Measurements from ENCODE around the gene SMIM28. TPM values are rescaled to one million over a fixed set of nuclear protein-coding genes. Genes with fewer than 3 reads are reported as not detected.

SMIM28 gene
- total and polyA plus RNA-seq, 2 donors (not counting 3 experiments of a cell fraction or from before 2014, with no cell fraction given): not detected

GRCh38 chr6:138345565-138346285, 32.0 kb upstream of the SMIM28 start:
- H4K20me1 ChIP-seq (replicated peaks; ENCODE audit: control insufficient read depth, extremely low read depth, insufficient read depth, low read length): no peaks in the 10 kb centered on the region
- H3K9me3 ChIP-seq (replicated peaks; ENCODE audit: control insufficient read depth, insufficient read depth, low read length): no peaks in the 10 kb centered on the region
- H3K4me2 ChIP-seq (ENCODE audit: insufficient read depth, low read length): no peak overlapping the region
- ChIA-PET CTCF (interaction anchor here (1.3 to 2.3 kb wide), 2 partner anchors 13 to 230 kb away, joined by 4 to 9 read pairs; no protein-coding TSS in a partner anchor), POLR2A (no interaction called here)
- no peak for DNase-seq (ENCODE audit: low read depth, low spot score)
- no peaks in the 10 kb centered on the region for H3K79me2 ChIP-seq (ENCODE audit: control insufficient read depth, insufficient read depth, low read length)
- no peaks in the 10 kb centered on the region for H3K27me3 ChIP-seq (ENCODE audit: control insufficient read depth in 2 of 2, insufficient read depth in 2 of 2, low read length in 2 of 2)
- no peak overlapping the region for H2AFZ ChIP-seq (ENCODE audit: low read depth, low read length)
- dilution Hi-C loops (cut with MboI; ENCODE audit: extremely low pct_ligation_motif_present, low sequenced_read_pairs): no loop called here
- no peak overlapping the region for H3K9ac ChIP-seq (replicated peaks; ENCODE audit: extremely low read depth, insufficient read depth, low read length)
- FAIRE-seq: no peak
- H3K4me1 ChIP-seq (ENCODE audit: control insufficient read depth, extremely low read depth, insufficient read depth, low read length): no peaks in the 10 kb centered on the region
- intact Hi-C loops (cut with micrococcal nuclease): no loop called here
- TF ChIP-seq POLR2A (IDR thresholded peaks at IDR 0.05; ENCODE audit: low read depth, low read length) (no peak), GATA2 (IDR thresholded peaks at IDR 0.05; ENCODE audit: insufficient read depth, insufficient read length, low read depth, low read length) (no peak), FOS (IDR thresholded peaks at IDR 0.05; ENCODE audit: borderline replicate concordance, insufficient read depth, low read length) (no peak)
- no peak overlapping the region for H3K27ac ChIP-seq (ENCODE audit: insufficient read depth, low read depth, low read length)
- H3K4me3 ChIP-seq (replicated peaks in 1 of 3; ENCODE audit: insufficient read depth in 1 of 3, low read depth in 1 of 3, low read length in 3 of 3): no peak overlapping the region
- no peaks in the 10 kb centered on the region for H3K36me3 ChIP-seq (ENCODE audit: control insufficient read depth in 2 of 2, extremely low read depth in 1 of 2, insufficient read depth in 2 of 2, low read length in 2 of 2)
- BruUV-seq (replicated peaks): no TSS peak
- H3K9me1 ChIP-seq (replicated peaks; ENCODE audit: control insufficient read depth, extremely low read depth, insufficient read depth, low read length): no peaks in the 10 kb centered on the region

- no peaks in the 10 kb centered on the region for H3K36me3 ChIP-seq (ENCODE audit: control insufficient read depth in 2 of 2, extremely low read depth in 1 of 2, insufficient read depth in 2 of 2, low read length in 2 of 2)
- FAIRE-seq: peak; percentile 72
- dilution Hi-C loops (cut with MboI; ENCODE audit: extremely low pct_ligation_motif_present, low sequenced_read_pairs) (no loop called here), intact Hi-C loops (cut with micrococcal nuclease) (no loop called here)
- H3K27me3 ChIP-seq (ENCODE audit: control insufficient read depth in 2 of 2, insufficient read depth in 2 of 2, low read length in 2 of 2): no peaks in the 10 kb centered on the region
- H4K20me1 ChIP-seq (replicated peaks; ENCODE audit: control insufficient read depth, extremely low read depth, insufficient read depth, low read length): no peaks in the 10 kb centered on the region
- no peak overlapping the region for H3K9ac ChIP-seq (replicated peaks; ENCODE audit: extremely low read depth, insufficient read depth, low read length)
- CTCF ChIA-PET: interaction anchor here (1.3 to 2.3 kb wide), 4 partner anchors 13 to 230 kb away, joined by 4 to 9 read pairs (median 6); partner anchors contain the start of gene HEBP2
- no peaks in the 10 kb centered on the region for H3K79me2 ChIP-seq (ENCODE audit: control insufficient read depth, insufficient read depth, low read length)
- no peak overlapping the region for H3K4me3 ChIP-seq (replicated peaks in 1 of 3; ENCODE audit: insufficient read depth in 1 of 3, low read depth in 1 of 3, low read length in 3 of 3)
- H2AFZ ChIP-seq (ENCODE audit: low read depth, low read length): no peak overlapping the region
- no peaks in the 10 kb centered on the region for H3K9me3 ChIP-seq (replicated peaks; ENCODE audit: control insufficient read depth, insufficient read depth, low read length)
- H3K9me1 ChIP-seq (replicated peaks; ENCODE audit: control insufficient read depth, extremely low read depth, insufficient read depth, low read length): no peaks in the 10 kb centered on the region
- DNase-seq (ENCODE audit: low read depth, low spot score): peak; percentile 67
- no peak overlapping the region for H3K27ac ChIP-seq (ENCODE audit: insufficient read depth, low read depth, low read length)
- TF ChIP-seq POLR2A (IDR thresholded peaks at IDR 0.05; ENCODE audit: low read depth, low read length) (no peak), JUN (IDR thresholded peaks at IDR 0.05; ENCODE audit: borderline replicate concordance, insufficient read depth, insufficient read length, low read depth) (no peak), MAX (IDR thresholded peaks at IDR 0.05; ENCODE audit: insufficient read depth, insufficient read length) (no peak), CTCF (IDR thresholded peaks at IDR 0.05; ENCODE audit: extremely low read depth in 1 of 2, insufficient read depth in 1 of 2, low read depth in 1 of 2, low read length in 2 of 2) (no peak), MYC (IDR thresholded peaks at IDR 0.05; ENCODE audit: low read depth, low read length) (no peak), GATA2 (IDR thresholded peaks at IDR 0.05; ENCODE audit: insufficient read depth, insufficient read length, low read depth, low read length) (no peak), FOS (IDR thresholded peaks at IDR 0.05; ENCODE audit: borderline replicate concordance, insufficient read depth, low read length) (no peak)
- POLR2A ChIA-PET: no interaction called here
- no TSS peak for BruUV-seq (replicated peaks)
- H3K4me1 ChIP-seq (ENCODE audit: control insufficient read depth, extremely low read depth, insufficient read depth, low read length): no peaks in the 10 kb centered on the region
- no peak overlapping the region for H3K4me2 ChIP-seq (ENCODE audit: insufficient read depth, low read length)
These were observed 31.2 kb upstream of the SMIM28 start for GRCh38 chr6:138346302-138347195.
